Measurements from ENCODE around the gene TNS3. TPM values are rescaled to one million over a fixed set of nuclear protein-coding genes. Genes with fewer than 3 reads are reported as not detected.

The TNS3 gene
- total RNA-seq, 1 donor from 2014 or later = 426 TPM

DNA sequence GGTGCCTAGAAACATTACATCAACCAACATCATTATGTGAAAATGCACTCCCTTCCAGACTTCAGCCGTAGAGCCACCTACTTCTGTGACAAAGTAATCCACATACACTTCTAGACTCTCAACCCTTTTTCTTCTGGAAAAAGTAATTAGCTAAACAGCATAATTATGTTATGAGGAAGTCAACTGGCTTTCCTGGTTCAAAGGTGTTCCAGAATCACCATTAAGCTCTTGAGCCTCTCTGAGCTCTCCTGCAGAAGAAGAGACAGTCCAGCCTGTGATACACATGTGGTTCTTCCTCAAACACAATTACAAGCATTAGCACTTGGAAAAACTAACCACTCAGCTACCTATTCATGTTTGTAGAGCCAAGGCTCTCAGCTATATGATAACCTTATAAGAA is 52.5 kb downstream of the TNS3 start:
- peaks cover 45% of the 10 kb centered on the region for H3K36me3 Mint-ChIP-seq (ENCODE audit: low read depth)
- TF ChIP-seq, protein P1, sequence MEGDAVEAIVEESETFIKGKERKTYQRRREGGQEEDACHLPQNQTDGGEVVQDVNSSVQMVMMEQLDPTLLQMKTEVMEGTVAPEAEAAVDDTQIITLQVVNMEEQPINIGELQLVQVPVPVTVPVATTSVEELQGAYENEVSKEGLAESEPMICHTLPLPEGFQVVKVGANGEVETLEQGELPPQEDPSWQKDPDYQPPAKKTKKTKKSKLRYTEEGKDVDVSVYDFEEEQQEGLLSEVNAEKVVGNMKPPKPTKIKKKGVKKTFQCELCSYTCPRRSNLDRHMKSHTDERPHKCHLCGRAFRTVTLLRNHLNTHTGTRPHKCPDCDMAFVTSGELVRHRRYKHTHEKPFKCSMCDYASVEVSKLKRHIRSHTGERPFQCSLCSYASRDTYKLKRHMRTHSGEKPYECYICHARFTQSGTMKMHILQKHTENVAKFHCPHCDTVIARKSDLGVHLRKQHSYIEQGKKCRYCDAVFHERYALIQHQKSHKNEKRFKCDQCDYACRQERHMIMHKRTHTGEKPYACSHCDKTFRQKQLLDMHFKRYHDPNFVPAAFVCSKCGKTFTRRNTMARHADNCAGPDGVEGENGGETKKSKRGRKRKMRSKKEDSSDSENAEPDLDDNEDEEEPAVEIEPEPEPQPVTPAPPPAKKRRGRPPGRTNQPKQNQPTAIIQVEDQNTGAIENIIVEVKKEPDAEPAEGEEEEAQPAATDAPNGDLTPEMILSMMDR (IDR thresholded peaks at IDR 0.05) = no peak
- no peaks in the 10 kb centered on the region for H3K27me3 Mint-ChIP-seq (ENCODE audit: low read depth)
- H3K9me3 Mint-ChIP-seq (ENCODE audit: low read depth) = peaks cover 5% of the 10 kb centered on the region
- H3K4me1 Mint-ChIP-seq (ENCODE audit: low read depth) = peaks cover 46% of the 10 kb centered on the region
- no peak for DNase-seq (ENCODE audit: low spot score)
- H3K4me3 Mint-ChIP-seq (ENCODE audit: unreplicated experiment) = no peak overlapping the region
- peak overlapping the region; percentile 47 for H3K27ac Mint-ChIP-seq (ENCODE audit: unreplicated experiment)

DNA sequence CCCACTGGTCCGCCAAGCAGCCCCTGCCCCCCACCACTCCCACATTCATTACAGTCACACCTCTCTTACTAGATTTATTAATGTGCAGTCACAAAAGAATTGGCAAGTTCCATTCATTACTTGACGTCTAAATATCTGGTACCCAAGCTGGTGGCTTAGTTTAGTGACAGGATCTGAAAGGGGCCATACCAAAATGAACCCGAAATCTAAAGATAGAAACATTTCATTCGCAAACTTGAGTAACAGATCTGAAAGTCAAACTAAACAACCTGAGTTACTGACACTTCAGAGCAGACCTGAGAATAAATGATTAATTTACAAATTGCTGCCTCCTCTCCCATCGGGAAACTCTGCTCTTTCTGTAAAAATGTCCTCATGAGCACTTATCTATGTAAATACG is 53.4 kb downstream of the TNS3 start:
- Mint-ChIP-seq H3K4me3 (ENCODE audit: unreplicated experiment) (no peak overlapping the region), H3K9me3 (ENCODE audit: low read depth) (peaks cover 5% of the 10 kb centered on the region), H3K4me1 (ENCODE audit: low read depth) (peaks cover 38% of the 10 kb centered on the region), H3K36me3 (ENCODE audit: low read depth) (peaks cover 49% of the 10 kb centered on the region), H3K27me3 (ENCODE audit: low read depth) (no peaks in the 10 kb centered on the region), H3K27ac (ENCODE audit: unreplicated experiment) (no peak overlapping the region)
- DNase-seq (ENCODE audit: low spot score) = no peak
- TF ChIP-seq, protein P1 (IDR thresholded peaks at IDR 0.05) = no peak

DNA sequence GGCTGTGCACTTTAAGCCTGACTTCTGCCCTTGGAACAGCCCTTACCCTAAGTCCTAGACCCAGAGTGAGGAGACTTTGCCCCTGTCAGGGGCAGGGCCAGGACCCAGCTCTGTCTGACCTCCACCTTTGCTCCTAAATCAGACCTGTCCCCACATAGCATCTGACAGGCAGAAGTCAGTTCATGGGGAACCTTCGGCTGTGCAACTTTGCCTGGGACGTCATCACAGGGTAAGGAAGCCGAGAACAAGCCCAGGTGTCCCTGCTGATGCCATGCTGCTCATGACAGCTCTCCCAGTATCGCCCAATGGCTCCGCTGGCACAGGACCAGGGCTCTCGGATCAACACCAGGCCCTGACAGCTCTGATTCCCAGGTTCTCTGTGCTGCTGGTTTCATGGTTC is 55.4 kb downstream of the TNS3 start:
- peak; percentile 55 for DNase-seq (ENCODE audit: low spot score)
- Mint-ChIP-seq H3K9me3 (ENCODE audit: low read depth) (peaks cover 5% of the 10 kb centered on the region), H3K4me3 (ENCODE audit: unreplicated experiment) (no peak overlapping the region), H3K36me3 (ENCODE audit: low read depth) (peaks cover 60% of the 10 kb centered on the region), H3K27me3 (ENCODE audit: low read depth) (no peaks in the 10 kb centered on the region), H3K27ac (ENCODE audit: unreplicated experiment) (no peak overlapping the region), H3K4me1 (ENCODE audit: low read depth) (peaks cover 37% of the 10 kb centered on the region)
- TF ChIP-seq, protein P1 (IDR thresholded peaks at IDR 0.05) = no peak

DNA sequence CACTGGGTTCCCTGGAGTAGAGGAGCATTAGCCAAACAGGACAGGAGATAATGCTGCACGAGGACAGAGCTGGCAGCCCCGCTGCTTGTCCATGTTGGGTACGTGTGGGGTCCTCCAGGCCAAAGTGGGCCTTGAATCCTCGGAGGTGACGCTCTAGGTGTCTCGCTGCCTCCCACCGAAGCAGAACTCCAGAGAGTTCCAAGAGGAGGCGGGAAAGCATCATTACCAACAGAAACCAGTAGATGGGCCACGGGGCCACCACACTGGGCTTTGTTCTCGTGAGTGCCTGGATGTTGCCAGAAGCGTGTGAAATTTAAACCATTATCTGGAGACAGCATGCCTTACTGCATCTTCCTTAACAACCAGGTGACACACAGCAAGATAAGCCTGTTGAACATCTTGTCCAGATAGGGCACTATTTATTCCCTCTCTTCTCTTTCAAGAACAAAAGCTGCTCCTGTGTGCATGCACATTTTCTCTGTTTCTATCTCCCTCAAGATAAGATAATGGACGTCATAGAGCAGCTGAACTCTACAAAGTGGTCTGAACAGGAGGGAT is 56.8 kb downstream of the TNS3 start:
- Mint-ChIP-seq H3K27ac (ENCODE audit: unreplicated experiment) (no peak overlapping the region), H3K4me3 (ENCODE audit: unreplicated experiment) (no peak overlapping the region), H3K27me3 (ENCODE audit: low read depth) (no peaks in the 10 kb centered on the region), H3K4me1 (ENCODE audit: low read depth) (peaks cover 26% of the 10 kb centered on the region), H3K36me3 (ENCODE audit: low read depth) (peaks cover 66% of the 10 kb centered on the region), H3K9me3 (ENCODE audit: low read depth) (peaks cover 4% of the 10 kb centered on the region)
- peak; percentile 24 for DNase-seq (ENCODE audit: low spot score)
- TF ChIP-seq, protein P1 (IDR thresholded peaks at IDR 0.05) = no peak

DNA sequence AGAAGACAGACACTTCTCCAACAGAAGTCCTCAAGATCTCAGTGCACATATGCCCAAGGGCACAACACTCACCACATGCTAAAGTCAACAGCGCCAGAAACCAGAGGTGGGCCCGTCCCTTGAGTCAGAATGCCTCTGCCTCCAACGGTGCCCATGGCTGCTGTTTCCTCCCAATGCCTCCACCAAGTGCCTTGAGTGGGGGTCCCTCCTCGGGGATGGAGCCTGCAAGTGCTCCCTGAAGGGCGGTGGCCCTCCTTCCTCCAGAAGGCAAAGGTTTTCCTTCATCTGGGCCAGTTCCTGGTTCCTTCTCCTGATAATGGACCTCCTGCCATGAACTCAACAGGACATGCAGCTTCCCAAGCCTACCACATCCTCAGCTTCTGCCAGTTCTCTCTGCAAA is 58.5 kb downstream of the TNS3 start:
- Mint-ChIP-seq H3K9me3 (ENCODE audit: low read depth) (no peaks in the 10 kb centered on the region), H3K4me1 (ENCODE audit: low read depth) (peaks cover 10% of the 10 kb centered on the region), H3K27ac (ENCODE audit: unreplicated experiment) (peak overlapping the region; percentile 74), H3K27me3 (ENCODE audit: low read depth) (no peaks in the 10 kb centered on the region), H3K4me3 (ENCODE audit: unreplicated experiment) (no peak overlapping the region), H3K36me3 (ENCODE audit: low read depth) (peaks cover 57% of the 10 kb centered on the region)
- TF ChIP-seq, protein P1 (IDR thresholded peaks at IDR 0.05) = no peak
- peak; percentile 77 for DNase-seq (ENCODE audit: low spot score)

All from chondrocyte (in vitro differentiated cells).